Vagina (tissue), 2 donors: ENCODE data around the gene MND1.

Source experiments
- POLR2A ChIP-seq, 2 donors: fragments of 450-650 bp; IDR thresholded peaks; one replicate each; pipeline ENCODE4 v1.6.1; 2017; ENCODE audit warnings: antibody characterized with exemption in 2 of 2, mild to moderate bottlenecking in 2 of 2, moderate library complexity in 2 of 2
- POLR2AphosphoS5 ChIP-seq, 2 donors: sonication (generic); formaldehyde crosslinking; IDR thresholded peaks; one replicate each; pipeline ENCODE4 v1.9.0; 2017; ENCODE audit warnings: antibody characterized with exemption in 2 of 2, mild to moderate bottlenecking in 2 of 2, low read depth in 1 of 2; ENCODE audit not compliant: insufficient read depth in 1 of 2
- TF ChIP-seq, protein P1 (sequence below), 3 experiments: fragments of 450-650 bp in 2 of 3; fragments of 200-600 bp in 1 of 3; sonication (generic) in 1 of 3; IDR thresholded peaks; one replicate each; pipeline ENCODE4 v1.5.1; 2017 to 2019; ENCODE audit warnings: antibody characterized with exemption in 3 of 3, mild to moderate bottlenecking in 2 of 3, moderate library complexity in 2 of 3

DNA sequence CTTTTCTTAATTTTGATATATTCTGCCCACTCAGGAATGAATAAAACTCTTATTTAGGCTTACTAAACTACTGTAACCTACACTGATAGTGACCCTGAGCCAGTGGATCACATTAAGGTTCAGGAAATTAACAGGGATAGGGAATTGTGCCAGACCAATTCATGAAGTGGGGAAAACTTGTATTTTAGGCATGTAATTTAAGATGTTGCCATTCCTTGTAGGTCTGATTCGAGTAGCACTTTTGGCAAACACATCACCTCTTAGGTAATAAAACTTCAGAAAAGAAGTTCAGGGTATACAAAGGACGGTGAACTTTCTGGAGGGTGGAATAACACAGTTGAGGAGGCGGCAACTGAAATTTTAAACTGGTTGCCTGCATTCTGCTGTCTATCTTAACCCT is 54.9 kb downstream of the MND1 start:
- TF ChIP-seq, protein P1, sequence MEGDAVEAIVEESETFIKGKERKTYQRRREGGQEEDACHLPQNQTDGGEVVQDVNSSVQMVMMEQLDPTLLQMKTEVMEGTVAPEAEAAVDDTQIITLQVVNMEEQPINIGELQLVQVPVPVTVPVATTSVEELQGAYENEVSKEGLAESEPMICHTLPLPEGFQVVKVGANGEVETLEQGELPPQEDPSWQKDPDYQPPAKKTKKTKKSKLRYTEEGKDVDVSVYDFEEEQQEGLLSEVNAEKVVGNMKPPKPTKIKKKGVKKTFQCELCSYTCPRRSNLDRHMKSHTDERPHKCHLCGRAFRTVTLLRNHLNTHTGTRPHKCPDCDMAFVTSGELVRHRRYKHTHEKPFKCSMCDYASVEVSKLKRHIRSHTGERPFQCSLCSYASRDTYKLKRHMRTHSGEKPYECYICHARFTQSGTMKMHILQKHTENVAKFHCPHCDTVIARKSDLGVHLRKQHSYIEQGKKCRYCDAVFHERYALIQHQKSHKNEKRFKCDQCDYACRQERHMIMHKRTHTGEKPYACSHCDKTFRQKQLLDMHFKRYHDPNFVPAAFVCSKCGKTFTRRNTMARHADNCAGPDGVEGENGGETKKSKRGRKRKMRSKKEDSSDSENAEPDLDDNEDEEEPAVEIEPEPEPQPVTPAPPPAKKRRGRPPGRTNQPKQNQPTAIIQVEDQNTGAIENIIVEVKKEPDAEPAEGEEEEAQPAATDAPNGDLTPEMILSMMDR (IDR thresholded peaks at IDR 0.05), result no peak
- no peak for TF ChIP-seq POLR2AphosphoS5 (IDR thresholded peaks at IDR 0.05; ENCODE audit: insufficient read depth in 1 of 2, low read depth in 1 of 2)
- no peak for TF ChIP-seq POLR2A (IDR thresholded peaks at IDR 0.05)
